Measurements from ENCODE around the gene DYDC2. TPM values are rescaled to one million over a fixed set of nuclear protein-coding genes. Genes with fewer than 3 reads are reported as not detected.
A peak's percentile ranks its signal among the peaks of the same experiment; 100 is the strongest.

DYDC2 gene
- total and polyA plus RNA-seq, 9 of the 15 experiments (the other 6 are each of a cell fraction or from before 2014, with no cell fraction given), result 0.06 to 0.34 (median 0.15) TPM; not detected in 5

DNA sequence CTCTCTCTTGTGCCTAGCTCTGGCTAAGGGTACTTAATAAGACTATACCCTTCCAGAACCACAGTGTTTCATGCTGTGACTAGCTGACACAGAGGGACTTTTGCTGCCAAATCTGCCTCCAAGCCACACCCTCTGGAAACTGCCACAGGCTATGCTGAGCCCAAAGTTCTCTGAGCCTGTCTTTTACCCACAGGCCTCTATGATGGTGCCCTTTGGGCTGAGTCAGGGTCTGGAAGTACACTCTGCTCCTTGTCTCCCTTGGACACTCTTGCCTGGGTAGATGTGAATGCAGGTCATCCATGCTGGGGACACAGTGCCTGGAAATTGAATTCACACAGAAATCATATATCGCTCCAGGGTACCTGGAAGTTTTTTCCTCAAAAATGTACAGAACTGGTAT, 22.6 kb upstream of the DYDC2 start (continued):
- TF ChIP-seq MXI1 (IDR thresholded peaks at IDR 0.05; ENCODE audit: low read depth, low read length) (no peak), SOX6 (IDR thresholded peaks at IDR 0.05) (no peak), FOXA1 (IDR thresholded peaks at IDR 0.05; ENCODE audit: borderline replicate concordance) (no peak)

DNA sequence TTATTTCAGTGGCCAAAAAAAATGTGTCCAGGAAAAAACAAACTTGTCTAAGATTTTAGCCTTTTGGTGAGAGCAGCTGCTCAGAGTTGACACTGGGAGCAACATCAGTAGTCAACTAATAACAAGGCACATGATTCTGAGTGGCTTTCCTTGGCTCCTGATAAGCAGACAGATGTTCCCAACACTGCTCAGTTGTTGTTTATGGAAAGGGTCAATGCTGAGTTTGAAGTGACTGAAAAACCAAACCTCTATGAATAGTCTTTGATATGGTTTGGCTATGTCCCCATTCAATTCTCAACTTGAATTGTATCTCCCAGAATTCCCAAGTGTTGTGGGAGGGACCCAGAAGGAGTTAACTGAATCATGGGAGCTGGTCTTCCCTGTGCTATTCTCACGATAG, 12.3 kb upstream of the DYDC2 start:
- BruUV-seq (replicated peaks), result no TSS peak
- H3K9me1 ChIP-seq (ENCODE audit: control insufficient read depth, insufficient read depth, low read length), result no peaks in the 10 kb centered on the region
- H3K9me3 ChIP-seq (replicated peaks; ENCODE audit: control insufficient read depth, insufficient read depth, low read depth, low read length), result no peaks in the 10 kb centered on the region
- H2AFZ ChIP-seq (ENCODE audit: low read depth, low read length), result no peak overlapping the region; the same call in 1 of the 2 replicates
- ATAC-seq (no peak; the same call in 2 of the 3 replicates), FAIRE-seq (no peak), DNase-seq (ENCODE audit: extremely low read depth in 1 of 4, low spot score in 3 of 4) (no peak)
- no peak overlapping the region for H3K4me2 ChIP-seq (ENCODE audit: insufficient read depth, low read length)
- H3K9ac ChIP-seq (ENCODE audit: insufficient read depth in 1 of 2, low read depth in 2 of 2, low read length in 2 of 2), result no peak overlapping the region
- intact Hi-C loops (cut with micrococcal nuclease) (no loop called here), in situ Hi-C loops (cut with MboI) (no loop called here)
- peaks cover 0 to 5% of the 10 kb centered on the region in 2 experiments; a peak in 1 of 5 replicates for H3K27me3 ChIP-seq (ENCODE audit: control insufficient read depth in 2 of 2, insufficient read depth in 2 of 2, low read length in 2 of 2)
- CTCF ChIA-PET (ENCODE audit: low intra/inter-chr PET ratio), result no interaction called here
- no peak overlapping the region for H3K27ac ChIP-seq (ENCODE audit: extremely low read depth, low read depth, low read length)
- 0% methylated on average over 1 of the region's 1 CpG for WGBS (ENCODE audit: insufficient coverage, low coverage, missing lambda C conversion rate)
- H4K20me1 ChIP-seq (replicated peaks; ENCODE audit: control insufficient read depth, insufficient read depth, low read length), result no peaks in the 10 kb centered on the region
- H3K4me1 ChIP-seq (replicated peaks in 1 of 2; ENCODE audit: control insufficient read depth in 2 of 2, insufficient read depth in 2 of 2, low read length in 2 of 2), result 0 out of 5 replicates have a peak, but pooled peaks cover 0 to 3% of the 10 kb centered on the region in 2 experiments
- no peaks in the 10 kb centered on the region for H3K79me2 ChIP-seq (ENCODE audit: control insufficient read depth, insufficient read depth, low read length)
- POLR2A ChIA-PET, result interaction anchor here (1.2 kb wide), 2 partner anchors 14 to 23 kb away, joined by 3 to 6 read pairs; no protein-coding TSS in a partner anchor
- no peak overlapping the region for H3K4me3 ChIP-seq
- H3K36me3 ChIP-seq (ENCODE audit: control insufficient read depth, insufficient read depth, low read length), result no peaks in the 10 kb centered on the region
- TF ChIP-seq, protein P1, sequence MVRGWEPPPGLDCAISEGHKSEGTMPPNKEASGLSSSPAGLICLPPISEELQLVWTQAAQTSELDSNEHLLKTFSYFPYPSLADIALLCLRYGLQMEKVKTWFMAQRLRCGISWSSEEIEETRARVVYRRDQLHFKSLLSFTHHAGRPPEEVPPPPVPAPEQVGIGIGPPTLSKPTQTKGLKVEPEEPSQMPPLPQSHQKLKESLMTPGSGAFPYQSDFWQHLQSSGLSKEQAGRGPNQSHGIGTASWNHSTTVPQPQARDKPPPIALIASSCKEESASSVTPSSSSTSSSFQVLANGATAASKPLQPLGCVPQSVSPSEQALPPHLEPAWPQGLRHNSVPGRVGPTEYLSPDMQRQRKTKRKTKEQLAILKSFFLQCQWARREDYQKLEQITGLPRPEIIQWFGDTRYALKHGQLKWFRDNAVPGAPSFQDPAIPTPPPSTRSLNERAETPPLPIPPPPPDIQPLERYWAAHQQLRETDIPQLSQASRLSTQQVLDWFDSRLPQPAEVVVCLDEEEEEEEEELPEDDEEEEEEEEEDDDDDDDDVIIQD (CRISPR knock-in tag; IDR thresholded peaks at IDR 0.05), result no peak
- TF ChIP-seq, protein P2, sequence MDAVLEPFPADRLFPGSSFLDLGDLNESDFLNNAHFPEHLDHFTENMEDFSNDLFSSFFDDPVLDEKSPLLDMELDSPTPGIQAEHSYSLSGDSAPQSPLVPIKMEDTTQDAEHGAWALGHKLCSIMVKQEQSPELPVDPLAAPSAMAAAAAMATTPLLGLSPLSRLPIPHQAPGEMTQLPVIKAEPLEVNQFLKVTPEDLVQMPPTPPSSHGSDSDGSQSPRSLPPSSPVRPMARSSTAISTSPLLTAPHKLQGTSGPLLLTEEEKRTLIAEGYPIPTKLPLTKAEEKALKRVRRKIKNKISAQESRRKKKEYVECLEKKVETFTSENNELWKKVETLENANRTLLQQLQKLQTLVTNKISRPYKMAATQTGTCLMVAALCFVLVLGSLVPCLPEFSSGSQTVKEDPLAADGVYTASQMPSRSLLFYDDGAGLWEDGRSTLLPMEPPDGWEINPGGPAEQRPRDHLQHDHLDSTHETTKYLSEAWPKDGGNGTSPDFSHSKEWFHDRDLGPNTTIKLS (IDR thresholded peaks at IDR 0.05; ENCODE audit: borderline replicate concordance, low read depth), result peak; percentile 36; the same call in 1 of the 2 replicates
- TF ChIP-seq, protein P3, sequence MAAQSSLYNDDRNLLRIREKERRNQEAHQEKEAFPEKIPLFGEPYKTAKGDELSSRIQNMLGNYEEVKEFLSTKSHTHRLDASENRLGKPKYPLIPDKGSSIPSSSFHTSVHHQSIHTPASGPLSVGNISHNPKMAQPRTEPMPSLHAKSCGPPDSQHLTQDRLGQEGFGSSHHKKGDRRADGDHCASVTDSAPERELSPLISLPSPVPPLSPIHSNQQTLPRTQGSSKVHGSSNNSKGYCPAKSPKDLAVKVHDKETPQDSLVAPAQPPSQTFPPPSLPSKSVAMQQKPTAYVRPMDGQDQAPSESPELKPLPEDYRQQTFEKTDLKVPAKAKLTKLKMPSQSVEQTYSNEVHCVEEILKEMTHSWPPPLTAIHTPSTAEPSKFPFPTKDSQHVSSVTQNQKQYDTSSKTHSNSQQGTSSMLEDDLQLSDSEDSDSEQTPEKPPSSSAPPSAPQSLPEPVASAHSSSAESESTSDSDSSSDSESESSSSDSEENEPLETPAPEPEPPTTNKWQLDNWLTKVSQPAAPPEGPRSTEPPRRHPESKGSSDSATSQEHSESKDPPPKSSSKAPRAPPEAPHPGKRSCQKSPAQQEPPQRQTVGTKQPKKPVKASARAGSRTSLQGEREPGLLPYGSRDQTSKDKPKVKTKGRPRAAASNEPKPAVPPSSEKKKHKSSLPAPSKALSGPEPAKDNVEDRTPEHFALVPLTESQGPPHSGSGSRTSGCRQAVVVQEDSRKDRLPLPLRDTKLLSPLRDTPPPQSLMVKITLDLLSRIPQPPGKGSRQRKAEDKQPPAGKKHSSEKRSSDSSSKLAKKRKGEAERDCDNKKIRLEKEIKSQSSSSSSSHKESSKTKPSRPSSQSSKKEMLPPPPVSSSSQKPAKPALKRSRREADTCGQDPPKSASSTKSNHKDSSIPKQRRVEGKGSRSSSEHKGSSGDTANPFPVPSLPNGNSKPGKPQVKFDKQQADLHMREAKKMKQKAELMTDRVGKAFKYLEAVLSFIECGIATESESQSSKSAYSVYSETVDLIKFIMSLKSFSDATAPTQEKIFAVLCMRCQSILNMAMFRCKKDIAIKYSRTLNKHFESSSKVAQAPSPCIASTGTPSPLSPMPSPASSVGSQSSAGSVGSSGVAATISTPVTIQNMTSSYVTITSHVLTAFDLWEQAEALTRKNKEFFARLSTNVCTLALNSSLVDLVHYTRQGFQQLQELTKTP (IDR thresholded peaks at IDR 0.05; ENCODE audit: low read depth in 1 of 2, partially characterized antibody in 2 of 2), result peak in 1 of 2 experiments; percentile 78
